HG03520 (cell line): ENCODE data around the gene MYO15B.

Source experiments
- ATAC-seq: cut with Tn5 transposase; IDR thresholded peaks from one replicate; pipeline ENCODE4 v1.9.1; 2021; ENCODE audit warnings: mild to moderate bottlenecking, moderate library complexity; ENCODE audit not compliant: unreplicated experiment

Gene MYO15B

DNA sequence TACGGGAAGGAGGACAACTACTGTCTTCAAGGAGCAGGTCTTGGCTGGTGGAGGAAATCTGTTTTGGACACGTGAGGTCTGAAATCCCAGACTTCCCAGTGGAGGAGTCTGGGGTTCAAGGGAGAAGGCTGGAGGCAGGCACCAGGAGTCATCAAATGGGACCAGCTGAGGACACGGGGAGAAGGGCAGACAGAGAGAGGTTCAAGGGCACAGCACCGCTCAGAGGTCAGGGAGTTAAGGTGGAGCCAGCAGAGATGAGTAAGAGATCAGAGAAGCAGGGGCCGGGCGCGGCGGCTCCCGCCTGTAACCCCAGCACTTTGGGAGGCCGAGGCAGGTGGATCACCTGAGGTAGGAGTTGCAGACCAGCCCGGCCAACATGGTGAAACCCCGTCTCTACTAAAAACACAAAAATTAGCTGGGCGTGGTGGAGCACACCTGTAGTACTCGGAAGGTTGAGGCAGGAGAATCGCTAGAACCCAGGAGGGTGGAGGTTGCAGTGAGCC lies 35.2 kb downstream of the MYO15B start:
- no peak for ATAC-seq

- no peak for ATAC-seq
Observed at GRCh38 chr17:75623386-75623785, 35.8 kb downstream of the MYO15B start.

DNA sequence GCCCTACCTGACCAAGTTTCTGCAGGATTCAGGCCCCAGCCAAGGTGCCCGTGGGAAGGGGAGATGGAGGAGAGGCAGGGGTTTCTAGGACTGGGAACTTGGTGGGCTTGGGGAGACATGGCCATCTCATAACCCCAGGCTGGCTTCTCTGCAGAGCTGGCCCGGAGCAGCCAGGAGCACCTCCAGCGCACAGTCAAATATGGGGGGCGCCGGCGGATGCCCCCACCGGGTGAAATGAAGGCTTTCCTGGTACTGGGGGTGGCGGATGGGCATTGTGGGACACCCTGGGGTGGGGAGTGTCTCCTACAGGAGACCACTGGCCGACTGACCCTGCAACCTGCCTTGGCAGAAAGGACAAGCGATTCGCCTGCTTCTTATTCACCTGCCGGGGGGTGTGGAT lies 36.4 kb downstream of the MYO15B start:
- no peak for ATAC-seq

DNA sequence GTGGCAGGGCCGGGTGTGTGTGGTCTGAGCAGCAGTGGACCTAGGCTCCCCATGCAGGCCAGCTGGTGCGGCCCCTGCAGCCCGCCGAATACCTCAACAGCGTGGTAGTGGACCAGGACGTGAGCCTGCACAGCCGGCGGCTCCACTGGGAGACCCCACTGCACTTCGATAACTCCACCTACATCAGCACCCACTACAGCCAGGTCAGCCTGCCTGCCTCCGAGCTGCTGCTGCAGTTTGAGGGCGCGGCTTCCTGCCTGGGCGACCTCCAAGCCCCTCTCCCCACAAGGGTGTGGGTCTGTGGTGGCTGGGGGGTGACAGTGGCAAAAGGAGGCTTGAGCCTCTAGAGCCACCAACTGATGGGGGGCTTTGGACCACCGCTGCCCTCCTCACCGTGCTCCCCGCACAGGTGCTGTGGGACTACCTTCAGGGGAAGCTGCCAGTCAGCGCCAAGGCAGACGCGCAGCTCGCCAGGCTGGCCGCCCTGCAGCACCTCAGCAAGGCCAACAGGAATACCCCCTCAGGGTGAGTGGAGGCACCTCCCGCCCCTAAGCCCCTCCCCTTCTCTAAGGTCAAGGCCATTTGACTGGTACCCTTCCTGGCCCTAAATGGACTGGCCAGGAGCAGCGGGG lies 37.2 kb downstream of the MYO15B start:
- ATAC-seq, result no peak

DNA sequence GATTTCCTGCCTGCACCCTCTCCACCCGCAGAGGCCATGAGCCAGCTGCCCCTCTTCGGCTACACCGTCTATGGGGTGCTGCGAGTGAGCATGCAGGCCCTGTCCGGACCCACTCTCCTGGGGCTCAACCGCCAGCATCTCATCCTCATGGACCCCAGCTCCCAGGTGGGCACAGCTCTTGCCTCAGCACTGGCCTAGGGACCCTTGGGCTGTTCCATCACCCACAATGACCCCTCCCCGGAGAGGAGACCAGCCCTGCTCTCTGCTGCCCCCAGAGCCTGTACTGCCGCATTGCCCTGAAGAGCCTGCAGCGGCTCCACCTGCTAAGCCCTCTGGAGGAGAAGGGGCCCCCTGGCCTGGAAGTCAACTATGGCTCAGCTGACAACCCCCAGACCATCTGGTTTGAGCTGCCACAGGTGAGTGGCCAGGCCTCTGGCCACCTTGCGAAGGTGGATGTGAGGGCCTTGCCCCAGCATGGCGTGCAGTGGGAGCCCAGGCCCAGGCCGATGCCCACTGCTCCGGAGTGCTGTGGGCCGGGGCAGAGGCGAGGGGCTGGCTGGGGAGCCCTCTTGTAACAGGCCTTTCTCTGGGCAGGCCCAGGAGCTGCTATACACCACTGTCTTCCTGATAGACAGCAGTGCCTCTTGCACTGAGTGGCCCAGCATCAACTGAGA lies 38.4 kb downstream of the MYO15B start:
- no peak for ATAC-seq

- no peak for ATAC-seq
Observed at GRCh38 chr17:75626496-75627038, 39.0 kb downstream of the MYO15B start.

DNA sequence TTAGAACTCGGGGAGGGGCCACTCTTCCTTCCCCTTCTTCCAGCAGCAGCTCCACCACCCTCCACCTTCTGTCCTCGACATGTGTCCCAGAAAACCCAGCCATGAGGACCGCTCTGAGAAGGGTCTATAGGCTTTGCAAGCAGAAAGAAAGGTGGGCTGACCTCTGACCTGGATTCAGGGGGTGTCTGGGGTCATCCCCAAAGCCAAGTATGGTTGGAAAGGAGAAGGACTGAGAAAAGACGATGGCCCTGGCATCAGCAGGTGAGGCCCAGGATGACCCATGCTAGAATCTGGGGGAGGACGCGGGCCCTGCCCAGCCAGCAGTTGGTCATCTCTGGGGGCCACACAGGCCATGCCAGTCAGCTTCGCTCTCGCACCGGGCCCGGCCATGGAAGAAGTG lies 39.5 kb downstream of the MYO15B start:
- ATAC-seq, result no peak

- no peak for ATAC-seq
Observed at GRCh38 chr17:75628425-75628824, 40.8 kb downstream of the MYO15B start.

DNA sequence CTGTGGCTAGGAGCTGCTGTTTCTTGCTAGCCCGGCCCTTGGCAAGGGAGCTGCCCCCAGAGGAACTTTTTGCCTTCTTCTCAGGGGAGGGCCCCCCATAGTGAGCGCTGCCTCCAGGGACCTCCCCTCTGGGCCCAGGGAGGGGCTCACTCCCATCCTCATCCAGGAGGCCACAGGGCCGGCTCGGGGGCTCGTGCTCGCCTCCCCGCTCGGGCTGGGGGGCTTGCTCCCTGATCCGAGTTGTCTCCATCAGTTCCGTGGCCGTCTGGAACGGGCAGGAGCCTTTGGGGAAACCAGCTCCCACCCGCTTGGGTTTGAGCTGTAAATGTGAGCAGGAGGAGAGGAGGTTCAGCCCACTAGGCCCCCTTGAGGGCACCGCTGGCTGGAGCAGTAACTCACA lies 41.6 kb downstream of the MYO15B start:
- no peak for ATAC-seq

DNA sequence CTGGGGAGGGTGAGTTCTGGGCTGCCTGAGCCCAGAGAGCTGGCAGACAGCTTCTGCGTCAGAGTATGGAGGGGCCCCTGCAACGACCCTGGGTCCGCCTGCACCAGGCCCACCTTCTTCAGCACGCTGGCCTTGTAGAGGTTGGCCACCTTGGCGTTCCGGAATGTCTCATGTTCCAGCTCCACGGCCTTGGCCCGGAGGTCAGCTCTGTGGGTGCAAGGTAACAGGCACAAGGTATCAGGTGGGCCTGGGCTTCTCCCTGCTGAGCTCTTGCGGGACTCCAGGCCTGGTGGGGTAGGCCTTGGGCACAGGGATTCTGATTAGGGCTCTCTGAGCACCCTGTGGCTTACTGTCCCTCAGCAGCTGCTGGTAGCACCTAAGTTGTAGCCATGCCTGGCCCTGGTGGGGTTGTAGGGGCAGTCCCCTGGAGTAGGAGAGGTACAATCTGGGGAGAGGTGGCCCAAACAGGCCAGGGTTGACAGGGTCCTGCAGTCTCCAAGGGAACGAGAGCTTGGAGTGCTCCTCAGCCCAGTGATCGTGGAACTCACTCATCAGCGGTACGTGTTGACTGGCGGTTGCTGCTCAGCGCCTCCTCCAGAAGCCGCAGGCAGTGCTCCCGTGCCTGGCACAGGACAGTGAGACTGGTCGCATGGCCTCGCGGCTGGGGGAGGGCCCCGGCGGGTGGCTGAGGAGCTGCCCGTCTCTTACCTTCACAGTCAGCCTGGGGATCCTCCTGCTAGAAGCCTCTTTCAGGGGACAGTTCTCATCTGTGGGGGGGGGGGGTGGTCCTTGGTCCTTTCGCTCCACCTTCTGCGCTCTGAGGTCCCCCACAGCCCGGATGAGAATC lies 42.7 kb downstream of the MYO15B start:
- ATAC-seq, result no peak

DNA sequence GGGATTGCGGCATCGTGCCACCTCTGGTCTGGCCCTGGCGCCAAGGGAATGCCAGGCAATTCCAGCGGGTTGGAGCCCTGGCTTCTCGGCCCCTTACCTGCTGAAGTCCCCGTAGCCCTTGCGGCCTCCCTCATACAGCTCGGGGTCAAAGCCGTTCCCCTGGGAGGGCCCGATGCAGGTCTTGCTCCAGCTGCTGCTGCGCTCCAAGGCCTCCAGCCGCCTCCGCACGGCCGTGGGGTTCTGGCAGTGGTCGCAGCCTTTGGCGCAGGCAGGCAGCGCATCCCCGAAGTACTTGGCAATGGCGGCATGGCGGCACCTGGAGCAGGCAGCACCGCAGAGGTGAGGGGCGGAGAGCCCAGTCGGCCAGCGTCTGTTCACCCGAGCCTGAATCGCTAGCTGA lies 43.8 kb downstream of the MYO15B start:
- no peak for ATAC-seq

DNA sequence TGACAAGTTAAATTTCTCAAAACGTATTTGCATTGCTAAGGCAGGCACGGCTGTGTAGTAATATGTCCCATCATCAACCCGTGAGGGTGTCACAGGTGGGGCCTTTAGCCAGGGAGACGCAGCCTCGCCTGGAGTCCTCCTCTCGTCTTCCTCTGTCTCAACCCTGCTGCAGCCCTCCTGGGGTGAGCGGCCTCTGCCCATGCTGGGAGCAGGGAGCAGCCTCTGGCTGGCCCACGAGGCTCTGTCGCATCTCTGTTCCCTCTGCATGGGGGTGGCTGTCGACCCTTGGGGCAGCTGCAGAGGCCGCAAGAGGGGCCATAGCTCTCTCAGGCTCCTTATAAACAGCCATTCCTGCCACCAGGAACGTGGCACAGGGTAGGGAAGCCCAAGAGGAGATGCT lies 44.8 kb downstream of the MYO15B start:
- ATAC-seq, result no peak

GRCh38 chr17:75632863-75633485 lies 45.4 kb downstream of the MYO15B start, which contains the start of gene SMIM5:
Gene SMIM5, plus strand, starts transcription at chr17:75633434. Its CDS starts 6,768 bp downstream, at chr17:75640202.
- no peak for ATAC-seq

DNA sequence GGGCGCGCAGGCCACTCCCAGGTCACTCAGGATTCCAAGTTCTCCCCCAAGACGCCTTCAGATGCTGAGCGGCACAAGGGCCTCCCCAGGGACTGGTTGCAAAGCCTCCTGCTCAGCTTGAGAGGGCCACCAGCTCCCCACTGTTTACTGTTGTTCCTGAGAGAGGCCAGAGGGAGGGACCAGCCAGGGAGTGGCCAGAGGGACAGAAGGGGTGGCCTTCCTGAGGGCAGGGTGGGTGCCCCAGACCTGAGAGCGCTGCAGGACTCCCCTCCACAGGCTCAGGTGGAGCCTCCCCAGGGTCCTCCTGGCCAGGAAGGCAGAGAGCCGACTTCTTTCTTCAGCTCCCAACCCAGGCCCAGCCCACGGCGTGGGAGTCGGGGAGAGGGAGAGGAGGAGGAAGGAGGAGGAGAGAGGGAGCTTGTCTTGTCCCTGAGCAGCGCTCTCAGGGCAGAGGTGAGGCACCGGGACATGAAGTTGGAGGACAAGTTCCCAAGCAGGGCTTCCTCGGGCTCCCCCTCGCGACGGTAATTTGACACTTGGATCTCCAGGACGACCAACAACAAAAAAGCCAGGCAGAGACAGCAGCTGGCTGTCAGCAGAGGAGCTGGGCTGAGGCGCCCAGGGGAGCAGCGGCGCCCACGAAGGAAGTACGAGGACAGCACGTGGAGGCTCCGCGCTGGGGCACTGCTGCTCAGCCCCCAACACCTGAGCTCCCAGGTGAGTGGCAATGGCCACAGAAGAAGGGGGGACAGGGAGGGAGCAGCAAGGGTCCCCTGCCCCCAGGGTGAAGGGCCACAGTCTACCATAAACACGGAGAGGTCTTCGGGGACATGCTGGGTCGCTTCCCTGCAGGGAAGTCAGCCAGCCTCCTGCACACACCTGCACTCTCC lies 46.1 kb downstream of the MYO15B start:
- ATAC-seq, result no peak

- no peak for ATAC-seq
Observed at GRCh38 chr17:75634376-75634740, 46.8 kb downstream of the MYO15B start.

DNA sequence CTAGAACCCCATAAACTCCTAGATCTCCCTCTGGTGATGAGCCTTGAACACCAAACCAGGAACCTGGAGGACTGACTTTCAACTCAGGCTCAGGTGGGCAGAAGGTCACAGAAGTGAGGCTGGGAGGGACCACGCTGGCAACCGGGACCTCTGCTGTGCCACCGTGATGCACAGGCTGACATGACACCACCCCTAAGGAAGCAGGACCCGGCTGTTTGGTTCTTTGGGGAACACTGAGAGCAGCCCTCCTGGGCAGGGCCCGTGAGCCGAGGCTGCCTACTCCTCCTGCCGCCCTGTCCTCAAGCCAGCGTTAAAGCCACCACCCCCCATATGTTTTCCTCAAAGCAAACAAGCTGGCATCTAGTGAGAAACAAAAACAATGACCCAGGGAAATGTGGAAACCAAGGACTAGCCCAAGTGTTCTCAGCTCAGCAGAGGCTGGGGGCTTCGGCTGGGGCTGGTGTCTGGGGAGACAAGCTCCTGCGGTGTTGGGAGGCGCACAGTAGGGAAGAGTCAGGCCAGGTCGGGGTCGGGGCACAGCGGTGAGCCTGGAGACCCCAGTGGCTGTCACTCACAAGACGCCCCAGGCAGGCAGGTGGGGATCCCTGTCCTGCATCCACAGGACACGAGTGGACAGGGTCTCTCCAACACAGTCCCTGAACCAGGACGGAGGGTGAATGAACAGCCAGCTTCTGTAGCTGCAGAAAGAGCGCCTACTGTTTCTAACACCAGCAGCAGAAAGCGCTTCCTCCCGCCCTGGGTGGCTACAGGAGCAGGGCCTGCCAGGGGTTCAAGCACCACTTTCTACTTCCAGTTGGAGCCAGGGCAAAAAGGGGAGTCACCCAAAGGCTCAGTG lies 47.4 kb downstream of the MYO15B start:
- no peak for ATAC-seq

DNA sequence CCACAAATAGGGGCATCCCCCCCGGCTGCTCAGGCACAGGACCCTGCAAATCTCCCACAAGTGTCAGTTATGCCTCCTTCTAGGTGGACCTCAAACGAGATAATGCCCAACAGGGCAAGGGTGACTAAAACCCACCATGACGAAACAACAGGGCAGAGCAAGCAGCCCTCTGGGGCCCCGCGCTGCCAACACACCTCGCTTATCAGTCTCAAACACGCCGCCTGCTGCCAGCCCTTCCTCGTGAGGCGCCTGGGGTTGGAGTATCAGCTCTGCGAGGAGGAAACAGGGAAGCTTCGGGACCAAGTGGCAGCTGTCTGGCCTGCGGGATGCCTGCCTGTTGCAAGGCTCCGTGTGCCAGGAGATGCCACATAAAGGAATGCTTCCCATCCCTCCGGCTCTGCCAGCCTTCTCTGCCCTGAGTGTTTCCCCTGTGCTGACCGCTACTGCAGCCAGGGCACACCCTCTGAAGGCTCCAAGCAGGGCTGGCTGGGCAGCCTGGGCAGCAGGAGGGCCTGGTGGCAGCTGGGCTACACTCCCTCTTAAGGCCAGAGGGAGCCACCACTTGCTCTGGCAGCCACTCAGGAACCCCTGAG lies 48.1 kb downstream of the MYO15B start:
- no peak for ATAC-seq

GRCh38 chr17:75636381-75637142 lies 49.0 kb downstream of the MYO15B start:
- no peak for ATAC-seq
